HG03442 (cell line): ENCODE results near the gene CLEC18B.
"Not testable (repeated sequence)": the region's sequence is repeated elsewhere in the genome, so short reads cannot be mapped to it uniquely, and the experiment has no call there.

Experiments
- ATAC-seq: cut with Tn5 transposase; IDR thresholded peaks from one replicate; pipeline ENCODE4 v1.9.1; 2021; ENCODE audit warnings: mild to moderate bottlenecking, moderate library complexity; ENCODE audit not compliant: unreplicated experiment

Gene CLEC18B

DNA sequence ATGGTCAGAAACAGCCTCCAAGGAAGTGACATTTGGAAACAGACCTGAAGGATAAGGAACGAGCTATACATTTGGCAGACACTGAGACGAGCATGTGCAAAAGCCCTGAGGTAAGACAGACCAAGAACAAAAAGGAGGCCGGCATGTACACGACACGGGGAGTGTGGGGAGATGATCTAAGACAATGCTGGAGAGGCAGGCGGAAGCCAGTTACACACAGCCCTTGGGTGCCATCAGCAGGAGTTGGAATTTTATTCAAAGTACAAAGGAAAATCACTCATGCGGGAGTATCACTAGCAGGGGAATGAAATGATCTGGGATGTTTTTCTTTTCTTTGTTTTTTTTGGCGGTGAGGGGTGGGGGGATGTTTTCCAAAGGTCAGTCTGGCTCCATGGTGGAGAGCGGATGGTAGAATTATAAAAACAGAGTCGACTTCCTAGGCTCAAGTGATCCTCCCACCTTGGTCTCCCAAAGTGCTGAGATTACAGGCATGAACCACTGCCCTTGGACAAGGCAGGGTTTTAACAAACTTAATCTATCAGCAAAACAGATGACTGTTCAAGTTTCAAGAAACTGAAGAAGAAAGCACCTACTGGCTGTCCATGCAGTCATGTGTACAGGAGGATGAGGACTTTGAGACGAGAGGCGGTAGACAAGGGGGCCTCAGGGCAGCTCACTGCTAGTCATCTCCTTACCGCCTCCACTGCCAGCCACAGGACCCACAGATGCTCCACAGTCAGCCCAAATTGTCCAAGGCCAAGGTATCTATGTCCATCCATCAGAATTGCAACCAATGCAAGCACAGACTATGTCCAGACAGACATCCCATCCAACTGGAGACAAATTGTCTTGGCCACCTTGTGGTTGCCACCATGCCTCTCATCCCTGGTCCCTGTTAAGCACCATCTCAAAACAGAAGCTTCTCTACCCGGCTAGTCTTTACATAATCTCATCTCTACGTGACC, 59.4 kb downstream of the CLEC18B start:
- ATAC-seq = not testable (repeated sequence)
